Measurements from ENCODE around the gene ZC3H4.

DNA sequence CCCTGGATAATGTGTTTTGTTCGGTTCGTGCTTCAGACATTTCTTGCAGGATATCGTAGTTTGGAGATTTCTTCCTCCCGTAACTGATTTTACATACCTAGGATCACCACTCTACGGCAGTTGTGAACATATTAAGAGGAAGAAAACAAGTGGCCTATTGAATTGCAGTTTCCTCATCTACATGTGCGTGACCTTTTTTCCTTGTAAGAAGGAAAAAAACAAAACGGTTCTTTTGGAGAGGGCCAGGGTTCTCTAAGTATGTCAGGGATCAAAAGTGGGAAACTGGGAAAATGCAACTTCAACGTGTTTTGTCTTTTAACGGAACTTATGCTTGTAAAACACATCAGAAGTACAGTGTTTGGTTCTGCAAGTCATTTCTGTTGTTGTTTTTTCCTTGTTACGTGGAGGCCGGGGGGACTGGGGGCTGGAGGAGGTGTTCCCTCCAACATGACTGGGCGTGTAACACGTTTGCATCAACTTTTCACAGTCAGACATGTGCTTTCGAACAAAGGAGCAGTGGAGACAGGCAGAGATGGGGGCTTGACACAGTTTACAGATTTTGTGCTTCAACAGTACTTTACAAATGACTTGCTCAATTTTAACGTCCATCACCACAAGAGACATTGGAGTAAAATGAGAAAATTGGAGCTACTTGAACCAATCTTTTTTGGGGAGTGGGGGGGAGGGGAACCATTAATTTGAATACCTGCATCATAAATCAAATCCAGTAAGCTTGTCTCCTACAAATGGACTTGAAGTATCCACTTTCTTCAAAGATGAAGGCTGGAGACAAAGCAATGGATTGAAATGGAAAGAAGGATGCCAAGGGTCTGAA is 3.8 kb downstream of the ZC3H4 start:
- no peak for TF ChIP-seq CTCF (IDR thresholded peaks at IDR 0.05; ENCODE audit: low read length)
- TF ChIP-seq EZH2 (IDR thresholded peaks at IDR 0.05; ENCODE audit: borderline replicate concordance, low read length): no peak
